GM12891 (cell line): Measurements from ENCODE around the gene PJA2.

Experiments
- DNase-seq: peaks from one replicate; pipeline ENCODE4 v3.0.0; 2011; ENCODE audit warnings: low spot score; ENCODE audit not compliant: insufficient read length
- FAIRE-seq: peaks from 2 replicates; lab custom pipeline; 2011; peaks lifted over from hg19 to GRCh38; lab: Jason Lieb, UNC
- PAX5 ChIP-seq: IDR thresholded peaks from 2 replicates; pipeline ENCODE4 v1.6.1; 2011; ENCODE audit warnings: low read length, moderate library complexity, mild to moderate bottlenecking; ENCODE audit not compliant: insufficient read depth, severe bottlenecking
- POLR2A ChIP-seq: IDR thresholded peaks from 2 replicates; pipeline ENCODE4 v1.6.1; 2011; ENCODE audit warnings: low read depth, low read length, control low read depth
- POLR2AphosphoS5 ChIP-seq: IDR thresholded peaks from 2 replicates; pipeline ENCODE4 v1.6.1; 2011; ENCODE audit warnings: low read depth, low read length, control low read depth
- POU2F2 ChIP-seq: IDR thresholded peaks from 2 replicates; pipeline ENCODE4 v1.6.1; 2011; ENCODE audit warnings: low read depth, mild to moderate bottlenecking, control low read depth, low read length, moderate library complexity
- SPI1 ChIP-seq: IDR thresholded peaks from 2 replicates; pipeline ENCODE4 v1.6.1; 2011; ENCODE audit warnings: low read depth, low read length, control low read depth
- TAF1 ChIP-seq: IDR thresholded peaks from 2 replicates; pipeline ENCODE4 v1.6.1; 2011; ENCODE audit warnings: low read depth, low read length, control low read depth

Gene PJA2

GRCh38 chr5:109329333-109330237 lies 80.2 kb downstream of the PJA2 start:
- no peak for TF ChIP-seq TAF1
- no peak for TF ChIP-seq SPI1
- TF ChIP-seq PAX5, result no peak
- TF ChIP-seq POLR2AphosphoS5, result no peak
- TF ChIP-seq POU2F2, result no peak
- no peak for TF ChIP-seq POLR2A
- FAIRE-seq, result peak; percentile 48
- DNase-seq, result no peak

- TF ChIP-seq POLR2AphosphoS5, result no peak
- no peak for TF ChIP-seq POLR2A
- no peak for TF ChIP-seq TAF1
- TF ChIP-seq PAX5, result no peak
- TF ChIP-seq POU2F2, result no peak
- no peak for TF ChIP-seq SPI1
- DNase-seq (no peak), FAIRE-seq (no peak)
Measured at GRCh38 chr5:109328626-109329025, 81.1 kb downstream of the PJA2 start.

GRCh38 chr5:109327570-109327969 lies 82.2 kb downstream of the PJA2 start:
- no peak for FAIRE-seq
- no peak for DNase-seq
- TF ChIP-seq SPI1 (no peak), PAX5 (no peak), POU2F2 (no peak), TAF1 (no peak), POLR2AphosphoS5 (no peak), POLR2A (no peak)

GRCh38 chr5:109326919-109327318 lies 82.9 kb downstream of the PJA2 start:
- FAIRE-seq (no peak), DNase-seq (no peak)
- no peak for TF ChIP-seq SPI1
- TF ChIP-seq TAF1, result no peak
- no peak for TF ChIP-seq POU2F2
- no peak for TF ChIP-seq POLR2A
- no peak for TF ChIP-seq PAX5
- TF ChIP-seq POLR2AphosphoS5, result no peak

GRCh38 chr5:109325456-109325855 lies 84.3 kb downstream of the PJA2 start:
- DNase-seq (no peak), FAIRE-seq (no peak)
- no peak for TF ChIP-seq POLR2AphosphoS5
- no peak for TF ChIP-seq PAX5
- TF ChIP-seq TAF1, result no peak
- no peak for TF ChIP-seq POU2F2
- no peak for TF ChIP-seq POLR2A
- no peak for TF ChIP-seq SPI1

- DNase-seq (no peak), FAIRE-seq (no peak)
- TF ChIP-seq TAF1 (no peak), POLR2A (no peak), PAX5 (no peak), POLR2AphosphoS5 (no peak), SPI1 (no peak), POU2F2 (no peak)
Measured at GRCh38 chr5:109324931-109325330, 84.8 kb downstream of the PJA2 start.

- FAIRE-seq (no peak), DNase-seq (no peak)
- no peak for TF ChIP-seq POLR2AphosphoS5
- no peak for TF ChIP-seq PAX5
- no peak for TF ChIP-seq POLR2A
- no peak for TF ChIP-seq POU2F2
- no peak for TF ChIP-seq TAF1
- no peak for TF ChIP-seq SPI1
Measured at GRCh38 chr5:109324351-109324750, 85.4 kb downstream of the PJA2 start.

GRCh38 chr5:109322694-109323093 lies 87.1 kb downstream of the PJA2 start:
- no peak for FAIRE-seq
- DNase-seq, result no peak
- TF ChIP-seq PAX5 (no peak), POLR2A (no peak), TAF1 (no peak), SPI1 (no peak), POLR2AphosphoS5 (no peak), POU2F2 (no peak)

- no peak for FAIRE-seq
Measured at GRCh38 chr5:109319351-109319750, 90.4 kb downstream of the PJA2 start.

More at GRCh38 chr5:109319351-109319750, 90.4 kb downstream of the PJA2 start:
- TF ChIP-seq POLR2A (no peak), POU2F2 (no peak), TAF1 (no peak), PAX5 (no peak), POLR2AphosphoS5 (no peak)
- no peak for DNase-seq
